GM12872 (cell line): ENCODE results near the gene NKAIN4.

Experiments used
- CTCF ChIP-seq: IDR thresholded peaks from 3 replicates; pipeline ENCODE4 v1.5.1; 2011; ENCODE audit warnings: low read depth, mild to moderate bottlenecking, low read length, moderate library complexity; ENCODE audit not compliant: insufficient read depth

NKAIN4 gene

GRCh38 chr20:63276956-63277355 is 22.7 kb upstream of the NKAIN4 start:
- TF ChIP-seq CTCF, result no peak

- TF ChIP-seq CTCF, result no peak
Measured at GRCh38 chr20:63275825-63276224, 21.6 kb upstream of the NKAIN4 start.

GRCh38 chr20:63274381-63275228 is 20.3 kb upstream of the NKAIN4 start:
- TF ChIP-seq CTCF, result no peak

- no peak for TF ChIP-seq CTCF
Measured at GRCh38 chr20:63273635-63274380, 19.5 kb upstream of the NKAIN4 start.

- TF ChIP-seq CTCF, result no peak
Measured at GRCh38 chr20:63273059-63273579, 18.9 kb upstream of the NKAIN4 start.

- TF ChIP-seq CTCF, result no peak
Measured at GRCh38 chr20:63272105-63273058, 18.1 kb upstream of the NKAIN4 start, which contains the start of gene ARFGAP1. TSS of gene ARFGAP1 (plus strand) at chr20:63272813. CDS start at chr20:63275581, 2,768 bp downstream.
